ENCODE results near the gene CERK. TPM values are rescaled to one million over a fixed set of nuclear protein-coding genes. Genes with fewer than 3 reads are reported as not detected.
A peak's percentile ranks its signal among the peaks of the same experiment; 100 is the strongest.

CERK gene
- total RNA-seq, 2 donors from 2014 or later: 54.9 to 57.6 TPM

DNA sequence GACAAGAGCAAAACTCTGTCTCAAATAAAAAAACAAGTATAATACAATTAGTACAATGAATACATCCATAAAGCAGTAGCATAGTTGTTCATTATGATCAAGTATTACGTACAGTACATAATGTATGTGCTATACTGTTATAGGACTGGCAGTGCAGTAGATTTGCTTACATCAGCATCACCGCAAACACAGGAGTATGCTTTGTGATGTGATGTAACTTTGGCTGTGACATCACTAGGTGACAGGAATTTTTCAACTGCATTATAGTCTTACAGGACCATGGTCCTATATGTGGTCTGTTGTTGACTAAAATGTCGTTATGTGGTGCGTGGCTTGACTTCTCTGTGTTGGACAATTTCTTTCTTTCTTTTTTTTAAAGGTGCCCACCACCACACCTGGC lies 41.0 kb upstream of the CERK start:
- Histone ChIP-seq H3K27ac (ENCODE audit: low read depth, low read length) (no peak overlapping the region), H3K36me3 (ENCODE audit: control insufficient read depth, insufficient read depth, low read length) (no peaks in the 10 kb centered on the region), H3K4me3 (ENCODE audit: low read length) (no peak overlapping the region), H3K27me3 (ENCODE audit: control insufficient read depth, insufficient read depth, low read length, poor library complexity, severe bottlenecking) (no peaks in the 10 kb centered on the region), H3K9me3 (ENCODE audit: control insufficient read depth, low read length) (no peaks in the 10 kb centered on the region), H3K4me1 (ENCODE audit: control insufficient read depth, insufficient read depth, low read length) (peaks cover 17% of the 10 kb centered on the region), H3K9ac (ENCODE audit: extremely low read depth, low read length, poor library complexity, severe bottlenecking) (no peak overlapping the region)
- Mint-ChIP-seq H3K9me3 (no peaks in the 10 kb centered on the region), H3K4me1 (peaks cover 30% of the 10 kb centered on the region), H3K36me3 (ENCODE audit: low read depth) (no peaks in the 10 kb centered on the region), H3K4me3 (no peak overlapping the region), H3K27ac (no peak overlapping the region), H3K27me3 (ENCODE audit: insufficient read depth) (no peaks in the 10 kb centered on the region)
- TF ChIP-seq, protein P1, sequence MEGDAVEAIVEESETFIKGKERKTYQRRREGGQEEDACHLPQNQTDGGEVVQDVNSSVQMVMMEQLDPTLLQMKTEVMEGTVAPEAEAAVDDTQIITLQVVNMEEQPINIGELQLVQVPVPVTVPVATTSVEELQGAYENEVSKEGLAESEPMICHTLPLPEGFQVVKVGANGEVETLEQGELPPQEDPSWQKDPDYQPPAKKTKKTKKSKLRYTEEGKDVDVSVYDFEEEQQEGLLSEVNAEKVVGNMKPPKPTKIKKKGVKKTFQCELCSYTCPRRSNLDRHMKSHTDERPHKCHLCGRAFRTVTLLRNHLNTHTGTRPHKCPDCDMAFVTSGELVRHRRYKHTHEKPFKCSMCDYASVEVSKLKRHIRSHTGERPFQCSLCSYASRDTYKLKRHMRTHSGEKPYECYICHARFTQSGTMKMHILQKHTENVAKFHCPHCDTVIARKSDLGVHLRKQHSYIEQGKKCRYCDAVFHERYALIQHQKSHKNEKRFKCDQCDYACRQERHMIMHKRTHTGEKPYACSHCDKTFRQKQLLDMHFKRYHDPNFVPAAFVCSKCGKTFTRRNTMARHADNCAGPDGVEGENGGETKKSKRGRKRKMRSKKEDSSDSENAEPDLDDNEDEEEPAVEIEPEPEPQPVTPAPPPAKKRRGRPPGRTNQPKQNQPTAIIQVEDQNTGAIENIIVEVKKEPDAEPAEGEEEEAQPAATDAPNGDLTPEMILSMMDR (conservative IDR thresholded peaks at IDR 0.05): no peak
- WGBS, 2 experiments (ENCODE audit: insufficient coverage in 1 of 2, insufficient read length in 1 of 2): 99 to 100% methylated on average over 3 to 4 of the region's 4 CpGs
- DNase-seq: no peak

DNA sequence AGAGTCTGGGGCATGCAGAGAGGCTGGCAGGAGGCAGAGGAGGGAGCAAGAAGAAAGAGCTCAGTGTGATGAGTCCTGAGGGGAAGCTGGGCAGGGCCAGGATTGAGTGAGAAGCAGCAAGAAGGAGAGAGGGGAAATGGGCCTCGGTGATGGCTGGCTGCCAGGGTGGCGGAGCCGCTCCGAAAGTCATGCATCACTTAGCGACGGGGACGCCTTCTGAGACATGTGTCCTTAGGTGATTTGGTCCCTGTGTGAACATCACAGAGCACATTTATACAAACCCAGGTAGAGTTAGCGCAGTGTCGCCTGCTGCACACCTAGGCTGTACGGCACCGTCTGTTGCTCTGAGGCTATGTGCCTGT lies 39.5 kb upstream of the CERK start:
- 96 to 98% methylated on average over 7 to 11 of the region's 11 CpGs for WGBS, 2 experiments (ENCODE audit: insufficient coverage in 1 of 2, insufficient read length in 1 of 2)
- no peaks in the 10 kb centered on the region for H3K36me3 Mint-ChIP-seq (ENCODE audit: low read depth)
- Histone ChIP-seq H3K9me3 (ENCODE audit: control insufficient read depth, low read length) (no peaks in the 10 kb centered on the region), H3K36me3 (ENCODE audit: control insufficient read depth, insufficient read depth, low read length) (no peaks in the 10 kb centered on the region), H3K9ac (ENCODE audit: extremely low read depth, low read length, poor library complexity, severe bottlenecking) (no peak overlapping the region), H3K27me3 (ENCODE audit: control insufficient read depth, insufficient read depth, low read length, poor library complexity, severe bottlenecking) (no peaks in the 10 kb centered on the region), H3K4me3 (ENCODE audit: low read length) (no peak overlapping the region), H3K27ac (ENCODE audit: low read depth, low read length) (no peak overlapping the region), H3K4me1 (ENCODE audit: control insufficient read depth, insufficient read depth, low read length) (peaks cover 18% of the 10 kb centered on the region)
- no peak overlapping the region for H3K4me3 Mint-ChIP-seq
- no peaks in the 10 kb centered on the region for H3K9me3 Mint-ChIP-seq
- H3K4me1 Mint-ChIP-seq: peaks cover 38% of the 10 kb centered on the region
- DNase-seq: no peak
- no peaks in the 10 kb centered on the region for H3K27me3 Mint-ChIP-seq (ENCODE audit: insufficient read depth)
- peak overlapping the region; percentile 96 for H3K27ac Mint-ChIP-seq
- TF ChIP-seq, protein P1 (conservative IDR thresholded peaks at IDR 0.05): no peak

DNA sequence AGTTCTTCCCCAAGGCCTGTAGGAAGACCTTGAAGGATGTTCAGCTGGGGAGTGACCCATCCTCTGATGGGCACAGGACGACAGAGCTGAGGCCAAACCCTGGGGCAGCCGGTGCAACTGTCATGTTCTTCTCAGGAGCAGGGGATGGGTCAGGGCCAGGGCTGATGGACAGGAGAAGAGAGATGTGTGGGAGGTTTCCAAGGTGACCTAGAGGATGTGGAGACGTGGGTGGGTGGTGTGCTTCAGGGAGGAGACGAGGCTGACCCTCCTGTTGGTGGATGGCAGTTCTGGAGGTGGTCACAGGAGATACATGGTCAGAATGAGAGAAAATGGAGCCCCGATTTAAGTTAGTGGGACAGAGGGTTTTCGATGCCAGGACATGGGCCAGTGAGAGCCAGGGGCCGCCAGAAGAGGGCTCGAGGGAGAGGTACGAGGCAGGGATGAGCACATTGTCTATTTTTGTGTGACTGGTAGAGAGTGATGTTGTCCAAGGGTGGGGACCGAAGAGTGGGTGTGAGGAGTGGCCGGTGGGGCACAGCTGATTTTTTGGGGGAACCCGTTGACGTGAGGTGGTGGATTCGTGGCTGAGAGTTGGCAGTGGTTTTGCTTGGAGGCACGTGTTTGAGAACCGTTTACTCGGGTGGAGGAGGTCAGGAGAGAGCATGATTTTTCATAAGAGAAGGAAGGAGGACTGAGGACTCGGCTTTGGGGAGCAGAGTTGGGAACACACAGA lies 39.0 kb upstream of the CERK start:
- Histone ChIP-seq H3K9me3 (ENCODE audit: control insufficient read depth, low read length) (no peaks in the 10 kb centered on the region), H3K4me3 (ENCODE audit: low read length) (no peak overlapping the region), H3K36me3 (ENCODE audit: control insufficient read depth, insufficient read depth, low read length) (no peaks in the 10 kb centered on the region), H3K4me1 (ENCODE audit: control insufficient read depth, insufficient read depth, low read length) (peaks cover 18% of the 10 kb centered on the region), H3K27ac (ENCODE audit: low read depth, low read length) (no peak overlapping the region), H3K9ac (ENCODE audit: extremely low read depth, low read length, poor library complexity, severe bottlenecking) (no peak overlapping the region), H3K27me3 (ENCODE audit: control insufficient read depth, insufficient read depth, low read length, poor library complexity, severe bottlenecking) (no peaks in the 10 kb centered on the region)
- TF ChIP-seq, protein P1 (conservative IDR thresholded peaks at IDR 0.05): no peak
- no peak overlapping the region for H3K4me3 Mint-ChIP-seq
- H3K36me3 Mint-ChIP-seq (ENCODE audit: low read depth): no peaks in the 10 kb centered on the region
- H3K27me3 Mint-ChIP-seq (ENCODE audit: insufficient read depth): no peaks in the 10 kb centered on the region
- peak overlapping the region; percentile 96 for H3K27ac Mint-ChIP-seq
- no peak for DNase-seq
- WGBS, 2 experiments (ENCODE audit: insufficient coverage in 1 of 2, insufficient read length in 1 of 2): 91% methylated on average over 14 to 18 of the region's 18 CpGs
- no peaks in the 10 kb centered on the region for H3K9me3 Mint-ChIP-seq
- H3K4me1 Mint-ChIP-seq: peaks cover 38% of the 10 kb centered on the region

Data from endodermal cell (in vitro differentiated cells).